ENCODE measurements around the gene COA1. TPM values are rescaled to one million over a fixed set of nuclear protein-coding genes. Genes with fewer than 3 reads are reported as not detected.
"Not testable (repeated sequence)": the region's sequence is repeated elsewhere in the genome, so short reads cannot be mapped to it uniquely, and the experiment has no call there.

The COA1 gene
- total RNA-seq, 4 donors from 2014 or later = 59.4 to 72.0 (median 68.7) TPM

DNA sequence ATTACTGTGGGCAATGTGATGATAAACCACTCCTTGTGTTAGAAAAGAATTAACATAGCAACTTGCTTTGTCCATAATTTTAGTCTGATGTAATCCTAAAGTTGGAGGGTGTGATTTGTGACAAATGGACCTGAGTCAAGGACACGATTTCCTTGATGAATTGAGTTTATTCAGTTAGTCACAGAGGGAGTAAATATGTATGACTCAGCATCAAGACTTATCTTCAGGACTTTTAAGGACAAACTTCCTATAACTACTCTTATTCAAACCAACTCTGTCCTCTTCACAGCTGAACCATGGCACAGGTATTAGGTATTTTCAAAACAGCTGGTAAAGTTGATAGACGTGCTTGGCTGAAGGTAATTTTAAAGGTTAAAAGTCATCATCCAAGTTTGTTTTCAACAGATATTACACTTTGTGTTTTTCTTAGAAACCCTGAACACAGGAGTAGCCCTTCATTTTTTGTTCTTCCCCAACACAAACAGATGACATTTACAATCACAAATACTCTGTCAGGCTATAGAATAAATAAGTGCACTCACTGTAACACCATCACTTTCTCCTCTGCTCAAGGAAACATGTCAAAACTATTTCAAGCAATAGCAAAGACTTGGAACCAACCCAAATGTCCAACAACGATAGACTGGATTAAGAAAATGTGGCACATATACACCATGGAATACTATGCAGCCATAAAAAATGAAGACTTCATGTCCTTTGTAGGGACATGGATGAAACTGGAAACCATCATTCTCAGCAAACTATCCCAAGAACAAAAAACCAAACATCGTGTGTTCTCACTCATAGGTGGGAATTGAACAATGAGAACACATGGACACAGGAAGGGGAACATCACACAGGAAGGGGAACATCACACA, 54.5 kb downstream of the COA1 start:
- no peak for TF ChIP-seq POLR2A (IDR thresholded peaks at IDR 0.05)
- TF ChIP-seq, protein P1, sequence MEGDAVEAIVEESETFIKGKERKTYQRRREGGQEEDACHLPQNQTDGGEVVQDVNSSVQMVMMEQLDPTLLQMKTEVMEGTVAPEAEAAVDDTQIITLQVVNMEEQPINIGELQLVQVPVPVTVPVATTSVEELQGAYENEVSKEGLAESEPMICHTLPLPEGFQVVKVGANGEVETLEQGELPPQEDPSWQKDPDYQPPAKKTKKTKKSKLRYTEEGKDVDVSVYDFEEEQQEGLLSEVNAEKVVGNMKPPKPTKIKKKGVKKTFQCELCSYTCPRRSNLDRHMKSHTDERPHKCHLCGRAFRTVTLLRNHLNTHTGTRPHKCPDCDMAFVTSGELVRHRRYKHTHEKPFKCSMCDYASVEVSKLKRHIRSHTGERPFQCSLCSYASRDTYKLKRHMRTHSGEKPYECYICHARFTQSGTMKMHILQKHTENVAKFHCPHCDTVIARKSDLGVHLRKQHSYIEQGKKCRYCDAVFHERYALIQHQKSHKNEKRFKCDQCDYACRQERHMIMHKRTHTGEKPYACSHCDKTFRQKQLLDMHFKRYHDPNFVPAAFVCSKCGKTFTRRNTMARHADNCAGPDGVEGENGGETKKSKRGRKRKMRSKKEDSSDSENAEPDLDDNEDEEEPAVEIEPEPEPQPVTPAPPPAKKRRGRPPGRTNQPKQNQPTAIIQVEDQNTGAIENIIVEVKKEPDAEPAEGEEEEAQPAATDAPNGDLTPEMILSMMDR (IDR thresholded peaks at IDR 0.05) = no peak
- no peak overlapping the region for H3K27ac ChIP-seq
- H3K4me3 ChIP-seq (replicated peaks in 1 of 3) = no peak overlapping the region
- intact Hi-C loops (cut with DNase I) = no loop called here
- H3K27me3 ChIP-seq = no peaks in the 10 kb centered on the region
- no peaks in the 10 kb centered on the region for H3K4me1 ChIP-seq
- 58 to 62% methylated on average over 4 of the region's 4 CpGs for WGBS, 2 donors
- no peaks in the 10 kb centered on the region for H3K36me3 ChIP-seq
- DNase-seq = no peak
- no peaks in the 10 kb centered on the region for H3K9me3 ChIP-seq

DNA sequence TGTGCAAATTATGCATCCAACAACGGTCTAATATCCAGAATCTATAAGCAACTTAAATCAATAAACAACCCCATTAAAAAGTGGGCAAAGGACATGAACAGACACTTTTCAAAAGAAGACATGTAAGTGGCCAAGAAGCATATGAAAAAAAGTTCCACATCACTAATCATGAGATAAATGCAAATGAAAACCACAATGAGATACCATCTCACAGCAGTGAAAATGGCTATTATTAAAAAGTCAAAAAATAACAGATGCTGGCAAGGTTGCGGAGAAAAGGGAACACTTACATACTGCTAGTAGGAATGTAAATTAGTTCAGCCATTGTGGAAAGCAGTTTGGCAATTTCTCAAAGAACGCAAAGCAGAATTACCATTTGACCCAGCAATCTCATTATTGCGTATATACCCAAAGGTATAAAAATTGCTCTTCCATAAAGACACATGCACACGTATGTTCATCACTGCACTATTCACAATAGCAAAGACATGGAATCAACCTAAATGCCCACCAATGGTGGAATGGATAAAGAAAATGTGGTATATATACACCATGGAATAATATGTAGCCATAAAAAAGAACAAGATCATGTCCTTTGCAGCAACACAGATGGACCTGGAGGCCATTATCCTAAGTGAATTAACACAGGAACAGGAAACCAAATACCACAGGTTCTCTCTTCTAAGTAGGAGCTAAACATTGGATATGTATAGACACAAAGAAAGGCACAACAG, 55.9 kb downstream of the COA1 start:
- H3K27ac ChIP-seq; H3K4me3 ChIP-seq (replicated peaks in 1 of 3); intact Hi-C loops (cut with DNase I); H3K36me3 ChIP-seq; H3K9me3 ChIP-seq; H3K27me3 ChIP-seq; DNase-seq; H3K4me1 ChIP-seq: not testable (repeated sequence)
- 88% methylated on average over 5 of the region's 5 CpGs for WGBS, 2 donors

DNA sequence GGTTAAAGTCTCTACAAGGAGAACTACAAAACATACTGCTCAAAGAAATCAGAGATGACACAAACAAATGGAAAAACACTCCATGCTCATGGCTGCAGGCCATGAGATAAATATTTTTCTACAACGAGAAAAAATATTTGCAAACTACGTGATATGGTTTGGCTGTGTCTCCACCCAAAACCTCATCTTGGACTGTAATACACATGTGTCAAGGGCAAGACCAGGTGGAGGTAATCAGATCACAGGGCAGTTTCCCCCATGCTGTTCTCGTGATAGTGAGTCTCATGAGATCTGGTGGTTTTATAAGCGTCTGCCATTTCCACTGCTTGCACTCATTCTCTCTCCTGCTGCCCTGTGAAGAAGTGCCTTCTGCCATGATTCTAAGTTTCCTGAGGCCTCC, 57.8 kb downstream of the COA1 start:
- intact Hi-C loops (cut with DNase I) = no loop called here
- 83 to 93% methylated on average over 4 of the region's 4 CpGs for WGBS, 2 donors
- H3K27ac ChIP-seq = no peak overlapping the region

DNA sequence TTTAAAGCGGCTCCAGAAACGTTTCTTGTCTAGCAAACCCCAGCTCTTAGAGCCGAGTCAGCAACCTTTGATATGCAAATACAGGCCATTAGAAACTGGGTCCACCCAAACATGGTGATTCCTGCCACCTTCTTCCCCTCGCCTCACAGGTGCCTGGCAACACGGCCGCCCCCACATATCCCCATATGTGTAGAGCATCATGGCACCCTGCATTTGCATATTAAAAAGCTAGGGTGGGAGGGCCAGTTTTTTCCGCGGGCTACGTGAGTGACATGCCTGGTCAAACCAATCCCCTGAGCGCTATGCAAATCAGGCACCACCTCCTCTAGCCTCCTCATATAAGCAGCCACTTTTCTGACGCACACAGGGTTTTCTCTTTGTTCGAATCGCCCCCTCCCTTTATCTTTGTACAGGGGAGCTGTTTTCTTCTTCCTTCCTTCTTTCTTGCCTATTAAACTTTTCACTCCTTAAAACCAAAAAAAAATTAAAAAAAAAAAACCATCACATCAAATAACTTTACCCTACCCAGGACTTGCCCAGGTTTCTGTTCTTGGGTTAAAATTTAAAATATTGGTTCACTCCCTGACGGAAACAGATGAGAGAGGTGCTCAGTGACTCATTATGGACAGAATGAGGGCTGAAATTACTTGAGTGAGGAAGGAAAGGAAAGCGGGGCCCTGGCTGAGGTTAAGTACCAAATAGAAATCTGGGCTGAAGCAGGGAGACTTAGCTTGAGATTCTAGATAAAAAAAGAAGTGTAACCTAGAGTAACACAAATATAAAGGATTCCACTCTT, 59.8 kb downstream of the COA1 start:
- TF ChIP-seq POLR2A (IDR thresholded peaks at IDR 0.05) = no peak
- TF ChIP-seq, protein P1 (IDR thresholded peaks at IDR 0.05) = no peak
- no peaks in the 10 kb centered on the region for H3K36me3 ChIP-seq
- DNase-seq = no peak
- intact Hi-C loops (cut with DNase I) = no loop called here
- H3K27ac ChIP-seq = no peak overlapping the region
- no peaks in the 10 kb centered on the region for H3K9me3 ChIP-seq
- 76 to 86% methylated on average over 15 of the region's 15 CpGs for WGBS, 2 donors
- no peaks in the 10 kb centered on the region for H3K4me1 ChIP-seq
- no peak overlapping the region for H3K4me3 ChIP-seq (replicated peaks in 1 of 3)
- no peaks in the 10 kb centered on the region for H3K27me3 ChIP-seq

More for the DNA sequence above, 57.8 kb downstream of the COA1 start:
- no peak for TF ChIP-seq POLR2A (IDR thresholded peaks at IDR 0.05)
- TF ChIP-seq, protein P1 (IDR thresholded peaks at IDR 0.05) = no peak
- Histone ChIP-seq H3K27me3 (no peaks in the 10 kb centered on the region), H3K9me3 (no peaks in the 10 kb centered on the region), H3K4me3 (replicated peaks in 1 of 3) (no peak overlapping the region), H3K4me1 (no peaks in the 10 kb centered on the region), H3K36me3 (no peaks in the 10 kb centered on the region)
- DNase-seq = no peak

DNA sequence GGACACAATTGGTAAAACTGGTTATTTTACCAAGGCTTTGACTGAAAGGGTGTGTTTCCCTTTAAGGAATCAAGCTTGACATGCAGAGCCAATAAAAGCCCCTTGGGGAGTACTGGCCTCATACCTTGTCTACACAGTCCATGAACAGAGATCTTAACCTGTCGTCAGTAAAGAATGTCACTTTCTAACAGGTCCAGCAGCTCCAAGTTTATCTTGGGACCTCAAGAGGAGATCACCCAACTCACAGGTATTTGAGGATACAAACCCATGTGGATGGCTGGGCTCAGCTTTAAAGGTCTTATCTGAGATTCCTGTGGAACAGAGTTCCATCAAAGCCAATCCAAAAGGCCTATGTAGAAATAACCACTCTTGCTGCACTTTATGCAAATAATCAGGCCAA, 61.3 kb downstream of the COA1 start:
- intact Hi-C loops (cut with DNase I) = no loop called here
- Histone ChIP-seq H3K27ac (no peak overlapping the region), H3K4me3 (replicated peaks in 1 of 3) (no peak overlapping the region), H3K36me3 (no peaks in the 10 kb centered on the region), H3K9me3 (no peaks in the 10 kb centered on the region), H3K27me3 (no peaks in the 10 kb centered on the region), H3K4me1 (no peaks in the 10 kb centered on the region)
- no peak for DNase-seq
- 27 to 63% methylated on average over 1 of the region's 1 CpG for WGBS, 2 donors
- TF ChIP-seq, protein P1 (IDR thresholded peaks at IDR 0.05) = no peak
- no peak for TF ChIP-seq POLR2A (IDR thresholded peaks at IDR 0.05)
